Measurements from ENCODE around the gene CLEC16A.

Gene CLEC16A

DNA sequence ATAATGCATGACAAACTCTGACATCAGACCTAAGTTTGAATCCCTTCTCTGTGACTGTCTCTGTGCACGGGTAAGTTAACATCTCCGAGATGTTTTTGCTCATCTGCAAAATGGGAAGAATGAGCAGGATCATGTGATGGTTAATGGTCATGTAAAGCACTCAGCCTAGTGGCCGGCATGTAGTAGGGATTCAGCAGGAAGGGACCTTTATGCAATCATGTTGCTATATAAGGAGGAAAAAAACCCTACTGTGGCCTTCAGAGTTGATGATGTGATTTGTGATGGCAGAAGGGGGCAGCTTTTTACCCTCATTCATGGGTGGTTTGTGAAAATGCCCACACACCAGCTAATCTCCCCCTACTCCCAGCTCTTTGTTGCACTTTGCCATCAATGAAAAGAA lies 24.1 kb downstream of the CLEC16A start:
- TF ChIP-seq GABPA (IDR thresholded peaks at IDR 0.05; ENCODE audit: low read depth) (no peak), POLR2AphosphoS5 (IDR thresholded peaks at IDR 0.05; ENCODE audit: low read depth) (no peak), SPI1 (IDR thresholded peaks at IDR 0.05; ENCODE audit: borderline replicate concordance, low read depth) (no peak)
- TF ChIP-seq, protein P1, sequence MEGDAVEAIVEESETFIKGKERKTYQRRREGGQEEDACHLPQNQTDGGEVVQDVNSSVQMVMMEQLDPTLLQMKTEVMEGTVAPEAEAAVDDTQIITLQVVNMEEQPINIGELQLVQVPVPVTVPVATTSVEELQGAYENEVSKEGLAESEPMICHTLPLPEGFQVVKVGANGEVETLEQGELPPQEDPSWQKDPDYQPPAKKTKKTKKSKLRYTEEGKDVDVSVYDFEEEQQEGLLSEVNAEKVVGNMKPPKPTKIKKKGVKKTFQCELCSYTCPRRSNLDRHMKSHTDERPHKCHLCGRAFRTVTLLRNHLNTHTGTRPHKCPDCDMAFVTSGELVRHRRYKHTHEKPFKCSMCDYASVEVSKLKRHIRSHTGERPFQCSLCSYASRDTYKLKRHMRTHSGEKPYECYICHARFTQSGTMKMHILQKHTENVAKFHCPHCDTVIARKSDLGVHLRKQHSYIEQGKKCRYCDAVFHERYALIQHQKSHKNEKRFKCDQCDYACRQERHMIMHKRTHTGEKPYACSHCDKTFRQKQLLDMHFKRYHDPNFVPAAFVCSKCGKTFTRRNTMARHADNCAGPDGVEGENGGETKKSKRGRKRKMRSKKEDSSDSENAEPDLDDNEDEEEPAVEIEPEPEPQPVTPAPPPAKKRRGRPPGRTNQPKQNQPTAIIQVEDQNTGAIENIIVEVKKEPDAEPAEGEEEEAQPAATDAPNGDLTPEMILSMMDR (IDR thresholded peaks at IDR 0.05; ENCODE audit: insufficient read depth, low read length), result no peak
- TF ChIP-seq, protein P2, sequence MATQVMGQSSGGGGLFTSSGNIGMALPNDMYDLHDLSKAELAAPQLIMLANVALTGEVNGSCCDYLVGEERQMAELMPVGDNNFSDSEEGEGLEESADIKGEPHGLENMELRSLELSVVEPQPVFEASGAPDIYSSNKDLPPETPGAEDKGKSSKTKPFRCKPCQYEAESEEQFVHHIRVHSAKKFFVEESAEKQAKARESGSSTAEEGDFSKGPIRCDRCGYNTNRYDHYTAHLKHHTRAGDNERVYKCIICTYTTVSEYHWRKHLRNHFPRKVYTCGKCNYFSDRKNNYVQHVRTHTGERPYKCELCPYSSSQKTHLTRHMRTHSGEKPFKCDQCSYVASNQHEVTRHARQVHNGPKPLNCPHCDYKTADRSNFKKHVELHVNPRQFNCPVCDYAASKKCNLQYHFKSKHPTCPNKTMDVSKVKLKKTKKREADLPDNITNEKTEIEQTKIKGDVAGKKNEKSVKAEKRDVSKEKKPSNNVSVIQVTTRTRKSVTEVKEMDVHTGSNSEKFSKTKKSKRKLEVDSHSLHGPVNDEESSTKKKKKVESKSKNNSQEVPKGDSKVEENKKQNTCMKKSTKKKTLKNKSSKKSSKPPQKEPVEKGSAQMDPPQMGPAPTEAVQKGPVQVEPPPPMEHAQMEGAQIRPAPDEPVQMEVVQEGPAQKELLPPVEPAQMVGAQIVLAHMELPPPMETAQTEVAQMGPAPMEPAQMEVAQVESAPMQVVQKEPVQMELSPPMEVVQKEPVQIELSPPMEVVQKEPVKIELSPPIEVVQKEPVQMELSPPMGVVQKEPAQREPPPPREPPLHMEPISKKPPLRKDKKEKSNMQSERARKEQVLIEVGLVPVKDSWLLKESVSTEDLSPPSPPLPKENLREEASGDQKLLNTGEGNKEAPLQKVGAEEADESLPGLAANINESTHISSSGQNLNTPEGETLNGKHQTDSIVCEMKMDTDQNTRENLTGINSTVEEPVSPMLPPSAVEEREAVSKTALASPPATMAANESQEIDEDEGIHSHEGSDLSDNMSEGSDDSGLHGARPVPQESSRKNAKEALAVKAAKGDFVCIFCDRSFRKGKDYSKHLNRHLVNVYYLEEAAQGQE (IDR thresholded peaks at IDR 0.05; ENCODE audit: insufficient replicate concordance, low read depth), result no peak
- Histone ChIP-seq H3K4me3 (replicated peaks; ENCODE audit: insufficient read depth, low read length) (no peak overlapping the region), H3K27me3 (ENCODE audit: insufficient read depth, poor library complexity, severe bottlenecking) (no peaks in the 10 kb centered on the region), H3K27ac (replicated peaks) (no peak overlapping the region)
- no peak for DNase-seq (ENCODE audit: low read depth in 1 of 2, low spot score in 1 of 2)

DNA sequence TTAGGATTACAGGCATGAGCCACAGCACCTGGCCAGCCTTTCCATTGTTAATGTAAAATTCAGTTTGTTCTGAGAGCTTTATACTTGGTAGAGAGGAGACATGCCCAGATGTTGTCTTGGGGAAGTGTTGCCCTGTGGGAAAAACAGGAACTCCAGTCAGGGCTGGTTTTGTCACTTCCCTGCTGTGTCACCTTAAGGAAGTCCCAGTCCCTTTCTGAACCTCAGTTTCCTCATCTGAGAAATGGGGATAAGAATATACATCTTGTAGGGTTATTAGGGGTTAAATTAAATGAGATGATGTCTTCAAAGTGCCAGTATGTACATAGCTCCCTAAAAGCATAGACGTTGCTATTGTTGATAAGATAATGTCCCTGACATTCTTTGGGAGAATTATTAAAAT lies 25.3 kb downstream of the CLEC16A start:
- DNase-seq (ENCODE audit: low read depth in 1 of 2, low spot score in 1 of 2), result peak; percentile 32 to 49
- no peak overlapping the region for H3K4me3 ChIP-seq (replicated peaks; ENCODE audit: insufficient read depth, low read length)
- peak; percentile 90; the same call in 1 of the 2 replicates for TF ChIP-seq SPI1 (IDR thresholded peaks at IDR 0.05; ENCODE audit: borderline replicate concordance, low read depth)
- TF ChIP-seq, protein P1 (IDR thresholded peaks at IDR 0.05; ENCODE audit: insufficient read depth, low read length), result no peak
- TF ChIP-seq GABPA (IDR thresholded peaks at IDR 0.05; ENCODE audit: low read depth), result peak; percentile 64
- TF ChIP-seq POLR2AphosphoS5 (IDR thresholded peaks at IDR 0.05; ENCODE audit: low read depth), result no peak
- TF ChIP-seq, protein P2 (IDR thresholded peaks at IDR 0.05; ENCODE audit: insufficient replicate concordance, low read depth), result no peak

DNA sequence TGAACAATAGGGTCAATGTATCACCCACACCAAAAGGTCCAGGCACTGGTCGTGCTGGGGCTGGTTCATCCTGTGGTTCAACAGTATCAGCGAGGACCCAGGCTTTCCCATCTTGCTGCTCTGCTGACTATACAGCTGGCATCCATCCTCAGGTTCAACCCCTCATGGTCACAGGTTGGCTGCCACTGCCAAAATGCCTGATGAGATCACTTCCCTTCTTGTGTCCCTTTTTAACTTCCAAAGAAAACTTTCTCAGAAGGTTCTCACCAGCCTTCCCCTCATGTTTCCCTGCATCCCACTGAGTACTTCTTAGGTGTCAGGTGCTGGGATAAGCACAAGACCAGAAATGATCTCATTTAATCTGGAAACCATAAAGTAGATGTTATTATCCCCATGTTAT lies 25.7 kb downstream of the CLEC16A start:
- Histone ChIP-seq H3K4me3 (replicated peaks; ENCODE audit: insufficient read depth, low read length) (no peak overlapping the region), H3K27ac (replicated peaks) (no peak overlapping the region), H3K27me3 (ENCODE audit: insufficient read depth, poor library complexity, severe bottlenecking) (no peaks in the 10 kb centered on the region)
- DNase-seq (ENCODE audit: low read depth in 1 of 2, low spot score in 1 of 2), result no peak
- TF ChIP-seq, protein P2 (IDR thresholded peaks at IDR 0.05; ENCODE audit: insufficient replicate concordance, low read depth), result no peak
- TF ChIP-seq SPI1 (IDR thresholded peaks at IDR 0.05; ENCODE audit: borderline replicate concordance, low read depth) (no peak), GABPA (IDR thresholded peaks at IDR 0.05; ENCODE audit: low read depth) (no peak), POLR2AphosphoS5 (IDR thresholded peaks at IDR 0.05; ENCODE audit: low read depth) (no peak)
- TF ChIP-seq, protein P1 (IDR thresholded peaks at IDR 0.05; ENCODE audit: insufficient read depth, low read length), result no peak

More for the DNA sequence above, 25.3 kb downstream of the CLEC16A start:
- H3K27ac ChIP-seq (replicated peaks), result no peak overlapping the region
- no peaks in the 10 kb centered on the region for H3K27me3 ChIP-seq (ENCODE audit: insufficient read depth, poor library complexity, severe bottlenecking)

Measured in HL-60 (cell line).